Gastroesophageal sphincter (tissue), 3 donors: ENCODE results near the gene CELSR3.

Experiments used
- CTCF ChIP-seq, 4 experiments: fragments of 200-600 bp in 2 of 4; fragments of 450-650 bp in 2 of 4; sonication (generic) in 1 of 4; IDR thresholded peaks; one replicate each; pipeline ENCODE4 v1.5.1; 2017 to 2019; ENCODE audit warnings: antibody characterized with exemption in 4 of 4, mild to moderate bottlenecking in 2 of 4, moderate library complexity in 2 of 4
- EP300 ChIP-seq: sonication (generic); formaldehyde crosslinking; IDR thresholded peaks from one replicate; pipeline ENCODE4 v1.6.1; 2017; ENCODE audit warnings: antibody characterized with exemption, mild to moderate bottlenecking
- POLR2A ChIP-seq, 2 donors: fragments of 450-650 bp; IDR thresholded peaks; one replicate each; pipeline ENCODE4 v1.6.1; 2017; ENCODE audit warnings: antibody characterized with exemption in 2 of 2, mild to moderate bottlenecking in 2 of 2, moderate library complexity in 1 of 2

DNA sequence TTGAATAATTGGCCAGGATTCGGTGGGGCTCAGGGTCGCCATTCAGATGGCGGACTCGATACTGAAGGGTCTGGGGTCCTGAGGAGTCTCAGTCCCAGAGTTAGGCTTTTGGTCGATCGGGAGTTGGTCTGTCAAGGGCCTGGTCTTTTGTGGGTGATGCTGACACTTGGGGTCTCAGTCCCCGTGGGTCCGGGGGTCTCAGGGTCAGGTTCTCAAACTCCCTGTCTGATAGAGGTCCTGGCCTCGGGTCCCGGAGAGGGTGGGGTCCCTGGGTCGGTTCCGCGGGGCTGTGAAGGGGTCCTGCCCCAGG lies 22.6 kb upstream of the CELSR3 start:
- peak in 1 of 4 experiments; percentile 19 for TF ChIP-seq CTCF (IDR thresholded peaks at IDR 0.05)
- TF ChIP-seq POLR2A (IDR thresholded peaks at IDR 0.05) = no peak
- TF ChIP-seq EP300 = no peak
